Stimulated activated naive CD4-positive, alpha-beta T cell (primary cell): ENCODE measurements around the gene COP1.

Experiments used
- DNase-seq, 6 experiments: peaks; one replicate each; lab custom pipeline; 2025; lab: John Stamatoyannopoulos, UW

COP1 gene

GRCh38 chr1:175895966-175896365 lies 311.1 kb downstream of the COP1 start:
- DNase-seq, result no peak
